HG03196 (cell line): ENCODE measurements around the gene CAMK2A.

ENCODE experiments used
- ATAC-seq: cut with Tn5 transposase; IDR thresholded peaks from one replicate; pipeline ENCODE4 v1.9.1; 2021; ENCODE audit not compliant: unreplicated experiment

Gene CAMK2A

DNA sequence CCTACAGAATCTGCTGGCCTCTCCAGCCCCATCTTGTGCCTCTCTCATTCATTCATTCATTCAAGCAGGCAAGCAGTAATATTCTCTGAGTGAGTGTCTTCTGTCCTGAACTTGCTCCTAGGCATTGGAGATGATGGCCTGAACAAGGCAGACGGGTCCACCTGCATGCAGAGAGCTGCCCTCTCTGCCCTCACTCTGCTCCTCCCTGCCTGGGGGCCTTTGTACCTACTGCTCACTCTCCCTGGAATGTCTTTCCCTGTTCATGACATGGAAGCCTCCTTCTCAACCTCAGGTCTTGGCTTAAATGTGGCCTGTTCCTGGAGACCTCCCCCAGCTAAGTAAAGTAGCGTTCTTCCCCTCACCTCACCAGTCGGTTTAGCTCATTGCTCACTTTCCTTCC is 116.4 kb downstream of the CAMK2A start:
- ATAC-seq = no peak

DNA sequence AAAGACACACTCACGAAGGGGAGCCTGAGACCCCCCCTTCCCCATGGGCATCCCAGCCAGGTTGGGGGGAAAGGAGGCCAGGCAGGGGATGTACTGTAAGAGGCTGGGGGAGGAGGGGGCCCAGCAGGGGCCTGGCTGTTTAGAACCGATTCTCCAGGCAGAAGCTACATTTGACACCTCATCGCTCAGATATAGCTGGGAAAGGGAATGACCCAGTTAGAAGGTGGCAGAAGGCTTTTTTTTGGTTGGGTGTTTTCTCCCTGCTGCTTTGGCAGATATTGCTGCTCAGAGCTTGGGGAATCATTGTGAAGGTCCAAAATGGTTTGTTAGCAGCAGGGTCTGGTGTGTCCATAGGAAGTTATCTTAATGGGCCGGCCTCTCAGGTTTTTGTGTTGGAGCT is 117.0 kb downstream of the CAMK2A start:
- ATAC-seq = no peak

DNA sequence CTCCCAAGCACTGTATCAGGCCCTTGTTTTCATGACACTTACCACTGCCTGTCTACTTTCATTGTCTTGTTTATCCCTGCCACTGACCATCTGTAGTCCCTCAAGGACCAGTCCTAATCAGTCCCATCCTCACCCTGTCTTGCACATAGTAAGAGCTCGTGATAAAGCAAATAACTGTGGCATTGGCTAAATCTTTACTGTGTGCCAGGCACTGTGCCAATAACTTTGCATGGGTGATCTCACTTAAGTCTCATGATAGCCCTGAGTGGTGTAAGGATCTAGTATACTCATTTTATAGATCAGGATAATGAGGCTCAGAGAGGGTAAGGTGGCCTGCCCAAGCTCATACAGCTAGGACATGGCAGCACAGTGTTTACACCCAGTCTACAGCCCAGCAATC is 117.4 kb downstream of the CAMK2A start:
- no peak for ATAC-seq
